HG03060 (cell line): ENCODE results near the gene TMEM151A.
"Not testable (repeated sequence)": the region's sequence is repeated elsewhere in the genome, so short reads cannot be mapped to it uniquely, and the experiment has no call there.

Experiments
- ATAC-seq: cut with Tn5 transposase; IDR thresholded peaks from one replicate; pipeline ENCODE4 v1.9.1; 2021; ENCODE audit warnings: low read depth, moderate number of reproducible peaks; ENCODE audit not compliant: unreplicated experiment

The TMEM151A gene

GRCh38 chr11:66291706-66292542, at the start of gene TMEM151A:
Gene TMEM151A (plus strand): TSS chr11:66291894. CDS start chr11:66292014, 120 bp downstream.
- ATAC-seq: no peak

GRCh38 chr11:66242095-66242765, 49.5 kb upstream of the TMEM151A start:
- no peak for ATAC-seq

GRCh38 chr11:66243782-66244535, 47.7 kb upstream of the TMEM151A start:
- no peak for ATAC-seq

DNA sequence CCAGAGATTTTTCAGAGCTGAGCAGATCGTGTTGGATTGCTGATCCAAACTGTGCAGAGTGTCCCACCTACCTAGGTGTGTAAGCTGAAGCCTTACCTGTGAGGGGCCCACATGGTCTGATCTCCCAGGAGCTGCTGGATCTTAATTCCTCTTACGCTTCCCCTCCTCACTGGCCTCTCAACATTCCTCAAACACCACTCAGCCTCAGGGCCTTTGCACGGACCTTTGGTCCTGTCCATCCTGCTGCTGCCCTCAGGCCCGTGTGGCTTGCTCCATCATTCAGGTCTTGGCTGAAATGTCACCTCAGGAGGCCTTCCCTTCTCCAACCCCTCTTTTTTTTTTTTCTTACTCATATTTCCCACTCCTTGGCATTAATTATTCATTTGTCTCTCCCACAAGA, 44.4 kb upstream of the TMEM151A start:
- no peak for ATAC-seq

DNA sequence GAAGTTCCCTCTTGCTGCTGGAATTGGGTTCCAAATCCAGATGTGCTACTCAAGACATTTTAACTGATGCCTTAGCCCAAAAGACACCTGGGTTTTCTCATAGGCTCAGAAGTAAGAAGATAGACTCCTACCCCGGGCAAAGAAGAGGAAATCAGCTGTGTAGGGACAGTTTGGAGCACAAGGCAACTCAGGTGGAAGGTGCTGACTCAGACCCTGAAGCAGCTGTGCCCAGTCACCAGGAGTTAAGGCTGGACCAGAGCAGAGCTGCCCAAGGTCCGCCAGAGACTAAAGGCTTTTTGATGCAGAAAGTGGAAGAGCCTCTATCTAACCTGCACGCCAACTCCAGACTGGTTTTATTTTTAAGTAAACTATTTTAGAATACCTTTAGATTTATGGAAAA, 43.9 kb upstream of the TMEM151A start:
- no peak for ATAC-seq

- ATAC-seq: no peak
These were observed 42.8 kb upstream of the TMEM151A start for GRCh38 chr11:66248903-66249302.

- ATAC-seq: no peak
These were observed 39.9 kb upstream of the TMEM151A start for GRCh38 chr11:66251809-66252208.

DNA sequence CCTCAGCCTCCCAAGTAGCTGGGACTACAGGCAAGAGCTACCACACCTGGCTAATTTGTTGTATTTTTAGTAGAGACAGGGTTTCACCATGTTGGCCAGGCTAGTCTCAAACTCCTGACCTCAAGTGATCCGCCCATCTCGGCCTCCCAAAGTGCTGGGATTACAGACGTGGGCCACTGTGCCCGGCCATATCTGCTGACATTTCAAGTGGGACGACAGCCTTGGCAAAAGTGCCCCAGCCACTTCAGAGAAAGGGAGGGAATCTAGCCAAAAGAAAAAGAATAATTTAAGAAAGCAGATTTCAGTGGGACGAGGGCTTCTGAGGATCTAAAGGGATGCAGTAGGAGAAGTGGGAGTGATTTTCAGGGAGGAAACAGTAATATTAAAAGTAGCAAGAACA, 38.6 kb upstream of the TMEM151A start:
- ATAC-seq: not testable (repeated sequence)

DNA sequence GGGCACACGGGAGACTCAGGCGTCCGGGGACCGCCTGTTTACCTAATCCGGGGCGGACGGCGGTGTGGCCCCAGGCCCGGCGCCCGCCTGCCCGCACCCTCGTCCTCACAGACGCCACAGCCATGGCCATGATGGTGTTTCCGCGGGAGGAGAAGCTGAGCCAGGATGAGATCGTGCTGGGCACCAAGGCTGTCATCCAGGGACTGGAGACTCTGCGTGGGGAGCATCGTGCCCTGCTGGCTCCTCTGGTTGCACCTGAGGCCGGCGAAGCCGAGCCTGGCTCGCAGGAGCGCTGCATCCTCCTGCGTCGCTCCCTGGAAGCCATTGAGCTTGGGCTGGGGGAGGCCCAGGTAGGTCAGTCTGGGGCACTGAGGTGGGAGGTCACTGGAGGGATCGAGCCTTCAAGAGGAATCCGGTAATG, 33.2 kb upstream of the TMEM151A start:
- ATAC-seq: no peak

DNA sequence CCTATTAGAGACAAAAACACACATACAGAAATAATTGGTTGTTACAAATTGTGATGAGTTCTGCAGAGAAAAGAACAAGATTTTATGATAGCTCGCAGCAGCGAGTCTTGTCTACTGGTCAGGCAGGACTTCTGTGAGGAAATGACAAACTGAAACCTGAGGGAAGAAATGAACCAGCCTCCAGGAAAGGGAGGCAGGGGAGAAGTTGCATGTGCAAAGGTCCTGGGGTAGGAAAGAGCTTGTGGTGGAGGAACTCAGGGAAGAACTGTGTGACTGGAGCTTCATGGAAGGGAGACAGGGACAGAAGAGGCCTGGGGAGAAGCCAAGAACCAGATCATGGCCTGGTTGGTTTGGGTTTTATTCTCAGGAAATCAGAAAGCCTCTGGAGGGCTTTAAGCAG, 32.5 kb upstream of the TMEM151A start:
- no peak for ATAC-seq

- no peak for ATAC-seq
These were observed 31.7 kb upstream of the TMEM151A start for GRCh38 chr11:66259956-66260355.

- no peak for ATAC-seq
These were observed 30.1 kb upstream of the TMEM151A start for GRCh38 chr11:66261578-66261977.

DNA sequence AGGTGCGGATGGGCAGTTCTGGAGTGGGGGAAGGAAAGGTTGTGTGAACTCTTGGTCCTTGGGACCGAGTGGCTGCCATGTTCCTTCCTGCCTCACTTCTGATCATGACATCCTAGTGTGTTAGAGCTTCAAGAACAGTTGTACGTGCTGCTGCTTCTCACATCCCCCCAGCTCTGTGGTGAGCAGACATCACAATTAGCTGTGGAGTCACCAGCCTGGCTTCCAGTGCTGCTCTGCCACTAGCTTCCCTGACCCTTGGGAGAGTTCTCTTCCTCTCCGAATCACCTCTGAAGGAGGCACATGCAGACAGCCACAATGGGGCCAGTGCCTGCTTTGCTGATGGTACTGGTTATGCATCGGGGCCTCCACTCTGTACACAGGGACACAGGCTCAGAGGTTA, 29.5 kb upstream of the TMEM151A start:
- ATAC-seq: no peak

- no peak for ATAC-seq
These were observed 29.0 kb upstream of the TMEM151A start for GRCh38 chr11:66262696-66263095.

DNA sequence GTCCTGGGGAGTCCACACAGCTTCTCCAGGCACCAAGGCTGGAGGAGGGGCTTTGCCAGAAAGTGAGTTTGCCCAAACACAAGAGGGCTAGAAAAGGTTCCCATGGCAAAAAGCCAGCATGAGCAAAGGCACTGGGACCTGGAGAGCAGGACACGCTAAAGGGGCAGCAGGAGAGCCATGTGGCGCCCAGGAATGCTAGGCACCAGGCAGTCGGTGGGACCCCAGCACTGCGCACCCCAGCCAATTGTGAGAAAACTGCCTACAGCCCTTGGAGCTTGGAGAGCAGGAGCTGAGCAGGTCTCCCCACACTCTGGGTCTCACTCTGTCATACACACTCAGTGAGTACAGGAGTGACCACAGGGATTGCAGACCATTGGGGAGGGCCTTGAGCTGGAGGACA, 28.5 kb upstream of the TMEM151A start:
- no peak for ATAC-seq

GRCh38 chr11:66263785-66264184, 27.9 kb upstream of the TMEM151A start:
- ATAC-seq: no peak

DNA sequence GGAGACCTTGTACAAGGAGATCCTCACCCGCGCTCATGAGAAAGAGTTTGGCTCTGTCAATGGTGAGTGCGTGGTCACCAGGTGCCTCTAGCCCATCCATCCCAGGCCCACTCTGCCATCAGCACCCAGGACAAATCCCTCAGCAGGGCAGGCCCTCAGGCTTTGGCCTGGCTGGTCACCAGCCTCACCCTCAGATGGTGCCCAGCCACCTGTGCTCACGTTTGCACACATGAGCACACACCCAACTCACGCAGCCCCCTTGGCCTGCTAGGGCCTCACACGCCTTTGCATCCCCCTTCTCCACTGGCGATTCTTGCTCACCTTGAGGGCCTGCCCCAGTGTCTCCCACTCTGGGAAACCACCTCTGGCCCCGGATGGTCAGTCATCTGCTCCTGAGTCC, 27.3 kb upstream of the TMEM151A start:
- no peak for ATAC-seq

DNA sequence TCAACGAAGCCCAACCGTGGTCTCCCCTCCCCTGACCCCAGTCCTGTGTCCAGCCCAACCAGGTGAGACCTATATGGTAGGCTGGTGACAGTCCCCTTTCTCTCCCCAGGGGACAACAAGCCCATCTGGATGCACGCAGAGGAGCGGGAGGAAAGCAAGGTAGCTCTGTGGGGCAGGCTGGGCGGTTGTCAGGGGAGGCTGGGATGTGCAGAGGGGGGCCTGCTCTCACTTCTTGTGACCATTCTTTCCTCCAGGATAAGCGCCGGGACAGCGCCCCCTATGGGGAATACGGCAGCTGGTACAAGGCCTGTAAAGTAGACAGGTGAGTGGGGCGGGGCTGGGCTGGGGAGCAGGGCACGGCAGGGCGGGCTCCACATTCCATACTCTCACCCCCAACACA, 26.8 kb upstream of the TMEM151A start:
- no peak for ATAC-seq

- no peak for ATAC-seq
These were observed 25.9 kb upstream of the TMEM151A start for GRCh38 chr11:66265531-66266377.

DNA sequence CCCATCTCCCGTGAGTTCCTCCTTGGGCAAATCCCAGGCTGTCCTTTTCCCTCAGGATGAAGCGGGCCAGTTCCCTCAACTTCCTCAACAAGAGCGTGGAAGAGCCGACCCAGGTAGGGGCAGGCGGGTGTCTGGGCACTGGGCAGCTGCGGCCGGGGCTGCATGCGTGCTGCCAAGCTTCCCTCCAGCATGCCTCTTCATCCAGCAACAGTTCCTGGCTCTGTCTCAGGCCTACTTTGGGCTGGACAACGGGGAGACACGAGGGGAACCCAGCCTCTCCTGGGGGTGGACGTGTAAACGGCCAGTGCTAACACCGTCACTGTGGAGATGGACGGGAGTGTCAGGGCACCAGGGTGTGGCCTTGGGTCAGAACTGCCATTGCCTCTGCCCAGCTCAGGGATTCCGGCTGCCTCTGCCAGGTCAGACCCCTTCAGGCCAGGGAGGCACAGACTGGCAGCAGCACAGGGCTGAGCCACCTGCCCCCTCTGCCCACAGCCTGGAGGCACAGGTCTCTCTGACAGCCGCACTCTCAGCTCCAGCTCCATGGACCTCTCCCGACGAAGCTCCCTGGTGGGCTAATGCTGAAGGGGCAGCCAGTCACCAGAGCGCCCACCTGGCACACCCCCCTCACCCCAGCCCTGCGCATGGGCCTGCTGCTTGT, 25.2 kb upstream of the TMEM151A start:
- no peak for ATAC-seq
